Measurements from ENCODE around the gene ZNF729. TPM values are rescaled to one million over a fixed set of nuclear protein-coding genes. Genes with fewer than 3 reads are reported as not detected.

The ZNF729 gene
- total and polyA plus RNA-seq, 11 donors = not detected

DNA sequence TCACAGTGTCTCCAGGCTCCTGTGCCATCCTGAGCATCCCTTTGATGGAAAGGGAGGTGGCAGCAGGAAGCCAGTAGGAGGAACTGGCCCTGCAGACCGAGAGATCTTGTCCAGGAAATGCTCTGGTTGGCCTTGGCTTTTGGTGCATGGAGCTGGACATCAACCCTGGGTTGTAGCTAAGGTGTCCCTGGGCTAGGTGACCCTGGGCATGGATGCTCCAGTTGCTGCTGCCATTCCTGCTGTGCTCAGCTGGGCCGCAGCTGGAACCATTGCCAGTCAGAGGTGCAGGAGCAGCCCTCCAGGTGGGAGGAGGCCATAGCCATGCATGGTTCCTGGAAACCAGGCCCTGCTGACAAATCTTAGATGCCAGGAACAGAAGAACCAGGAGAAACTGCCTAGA lies 68.4 kb downstream of the ZNF729 start:
- intact Hi-C loops (cut with DNase I) = no loop called here
- H3K4me1 ChIP-seq = no peaks in the 10 kb centered on the region
- no peak for DNase-seq
- H3K36me3 ChIP-seq = no peaks in the 10 kb centered on the region
- ATAC-seq = no peak
- no peak overlapping the region for H3K27ac ChIP-seq
- TF ChIP-seq, protein P1, sequence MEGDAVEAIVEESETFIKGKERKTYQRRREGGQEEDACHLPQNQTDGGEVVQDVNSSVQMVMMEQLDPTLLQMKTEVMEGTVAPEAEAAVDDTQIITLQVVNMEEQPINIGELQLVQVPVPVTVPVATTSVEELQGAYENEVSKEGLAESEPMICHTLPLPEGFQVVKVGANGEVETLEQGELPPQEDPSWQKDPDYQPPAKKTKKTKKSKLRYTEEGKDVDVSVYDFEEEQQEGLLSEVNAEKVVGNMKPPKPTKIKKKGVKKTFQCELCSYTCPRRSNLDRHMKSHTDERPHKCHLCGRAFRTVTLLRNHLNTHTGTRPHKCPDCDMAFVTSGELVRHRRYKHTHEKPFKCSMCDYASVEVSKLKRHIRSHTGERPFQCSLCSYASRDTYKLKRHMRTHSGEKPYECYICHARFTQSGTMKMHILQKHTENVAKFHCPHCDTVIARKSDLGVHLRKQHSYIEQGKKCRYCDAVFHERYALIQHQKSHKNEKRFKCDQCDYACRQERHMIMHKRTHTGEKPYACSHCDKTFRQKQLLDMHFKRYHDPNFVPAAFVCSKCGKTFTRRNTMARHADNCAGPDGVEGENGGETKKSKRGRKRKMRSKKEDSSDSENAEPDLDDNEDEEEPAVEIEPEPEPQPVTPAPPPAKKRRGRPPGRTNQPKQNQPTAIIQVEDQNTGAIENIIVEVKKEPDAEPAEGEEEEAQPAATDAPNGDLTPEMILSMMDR (IDR thresholded peaks at IDR 0.05) = no peak
- TF ChIP-seq POLR2A (IDR thresholded peaks at IDR 0.05) = no peak
- H3K4me3 ChIP-seq = no peak overlapping the region
- H3K9me3 ChIP-seq = peaks cover 0 to 24% (median 0%) of the 10 kb centered on the region in 12 donors
- 46 to 68% (median 56%) methylated on average over 2 of the region's 2 CpGs for WGBS, 4 donors
- no peaks in the 10 kb centered on the region for H3K27me3 ChIP-seq

Other genes with a start within 250 kb of the ZNF729 start
- 1 to 10 TPM in 4 of 9 donors, under 1 TPM in 5; 0.12 to 2.1 (median 0.96) TPM for gene ZNF257, start 234.0 kb upstream of the ZNF729 start, total RNA-seq
- gene ZNF257, start 234.0 kb upstream of the ZNF729 start, polyA plus RNA-seq = 1 to 10 TPM in 1 of 2 donors, under 1 TPM in 1; 0.82 to 2.5 TPM
- 1 to 10 TPM in 8 of 9 donors, under 1 TPM in 1; 0.98 to 7.6 (median 2.9) TPM for gene ZNF676, start 89.5 kb upstream of the ZNF729 start, total RNA-seq
- 1 to 10 TPM in 1 of 2 donors, under 1 TPM in 1; 0.82 to 1.3 TPM for gene ZNF676, start 89.5 kb upstream of the ZNF729 start, polyA plus RNA-seq
- gene ZNF98, start 135.9 kb downstream of the ZNF729 start, total RNA-seq = 1 to 10 TPM in 5 of 9 donors, under 1 TPM in 2, not detected in 2; 0.10 to 4.7 (median 2.0) TPM
- gene ZNF98, start 135.9 kb downstream of the ZNF729 start, polyA plus RNA-seq = 1 to 10 TPM in 1 of 2 donors, under 1 TPM in 1; 0.19 to 2.6 TPM

All from heart left ventricle (tissue), 16 donors.